ENCODE data around the gene EGFLAM. TPM values are rescaled to one million over a fixed set of nuclear protein-coding genes. Genes with fewer than 3 reads are reported as not detected.

Gene EGFLAM
- total RNA-seq, 1 donor from 2014 or later: 8.9 TPM

DNA sequence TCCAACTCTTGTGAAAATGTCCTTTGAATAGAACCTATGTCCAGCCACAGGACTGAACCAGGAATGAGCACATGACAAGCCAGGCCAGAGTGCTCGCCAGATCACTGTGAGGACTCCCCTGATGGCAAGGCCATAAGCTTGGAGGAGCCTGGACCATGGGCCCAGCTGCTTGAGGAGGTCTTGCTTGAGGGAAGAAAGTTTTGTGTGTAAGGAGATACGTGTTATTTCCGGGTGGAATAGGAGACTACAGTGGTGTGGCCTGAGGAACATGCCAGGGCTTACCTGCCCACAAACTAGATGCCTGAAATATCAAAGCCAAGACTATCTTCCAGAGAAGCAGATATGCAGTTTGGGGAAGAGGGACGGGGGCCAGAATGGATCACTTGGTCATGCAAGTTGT lies 213.3 kb downstream of the EGFLAM start:
- no peaks in the 10 kb centered on the region for H3K36me3 ChIP-seq
- H3K27me3 ChIP-seq (ENCODE audit: low read depth): no peaks in the 10 kb centered on the region
- DNase-seq: no peak
- peaks cover 52% of the 10 kb centered on the region for H3K4me1 ChIP-seq
- no peak overlapping the region for H3K4me3 ChIP-seq
- no peaks in the 10 kb centered on the region for H3K9me3 ChIP-seq (replicated peaks)
- intact Hi-C loops (cut with micrococcal nuclease): no loop called here
- no peak overlapping the region for H3K27ac ChIP-seq (replicated peaks)
- TF ChIP-seq, protein P1, sequence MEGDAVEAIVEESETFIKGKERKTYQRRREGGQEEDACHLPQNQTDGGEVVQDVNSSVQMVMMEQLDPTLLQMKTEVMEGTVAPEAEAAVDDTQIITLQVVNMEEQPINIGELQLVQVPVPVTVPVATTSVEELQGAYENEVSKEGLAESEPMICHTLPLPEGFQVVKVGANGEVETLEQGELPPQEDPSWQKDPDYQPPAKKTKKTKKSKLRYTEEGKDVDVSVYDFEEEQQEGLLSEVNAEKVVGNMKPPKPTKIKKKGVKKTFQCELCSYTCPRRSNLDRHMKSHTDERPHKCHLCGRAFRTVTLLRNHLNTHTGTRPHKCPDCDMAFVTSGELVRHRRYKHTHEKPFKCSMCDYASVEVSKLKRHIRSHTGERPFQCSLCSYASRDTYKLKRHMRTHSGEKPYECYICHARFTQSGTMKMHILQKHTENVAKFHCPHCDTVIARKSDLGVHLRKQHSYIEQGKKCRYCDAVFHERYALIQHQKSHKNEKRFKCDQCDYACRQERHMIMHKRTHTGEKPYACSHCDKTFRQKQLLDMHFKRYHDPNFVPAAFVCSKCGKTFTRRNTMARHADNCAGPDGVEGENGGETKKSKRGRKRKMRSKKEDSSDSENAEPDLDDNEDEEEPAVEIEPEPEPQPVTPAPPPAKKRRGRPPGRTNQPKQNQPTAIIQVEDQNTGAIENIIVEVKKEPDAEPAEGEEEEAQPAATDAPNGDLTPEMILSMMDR (IDR thresholded peaks at IDR 0.05; ENCODE audit: borderline replicate concordance): no peak

DNA sequence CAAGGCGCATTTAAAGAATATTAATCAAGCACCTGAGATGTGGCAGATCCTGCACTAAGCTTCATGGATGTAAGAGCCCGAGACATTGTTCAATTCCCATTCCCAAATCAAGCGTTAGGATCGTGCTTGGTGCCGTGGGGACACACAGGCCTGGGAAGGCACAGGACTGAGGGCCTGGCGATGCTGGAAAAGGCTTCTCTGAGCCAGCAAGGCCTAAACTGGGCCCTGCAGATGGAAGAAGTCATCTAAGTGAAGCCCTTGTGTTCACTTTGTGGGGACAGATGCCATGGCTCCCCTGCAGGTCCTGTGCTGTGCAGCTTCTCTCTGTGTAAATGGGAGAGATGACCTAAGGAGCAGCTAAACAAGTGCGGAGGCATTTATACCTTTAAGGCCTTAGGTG lies 214.2 kb downstream of the EGFLAM start:
- H3K4me1 ChIP-seq: peaks cover 44% of the 10 kb centered on the region
- H3K4me3 ChIP-seq: no peak overlapping the region
- H3K9me3 ChIP-seq (replicated peaks): no peaks in the 10 kb centered on the region
- no peaks in the 10 kb centered on the region for H3K27me3 ChIP-seq (ENCODE audit: low read depth)
- TF ChIP-seq, protein P1 (IDR thresholded peaks at IDR 0.05; ENCODE audit: borderline replicate concordance): no peak
- DNase-seq: no peak
- no peaks in the 10 kb centered on the region for H3K36me3 ChIP-seq
- intact Hi-C loops (cut with micrococcal nuclease): no loop called here
- H3K27ac ChIP-seq (replicated peaks): no peak overlapping the region

DNA sequence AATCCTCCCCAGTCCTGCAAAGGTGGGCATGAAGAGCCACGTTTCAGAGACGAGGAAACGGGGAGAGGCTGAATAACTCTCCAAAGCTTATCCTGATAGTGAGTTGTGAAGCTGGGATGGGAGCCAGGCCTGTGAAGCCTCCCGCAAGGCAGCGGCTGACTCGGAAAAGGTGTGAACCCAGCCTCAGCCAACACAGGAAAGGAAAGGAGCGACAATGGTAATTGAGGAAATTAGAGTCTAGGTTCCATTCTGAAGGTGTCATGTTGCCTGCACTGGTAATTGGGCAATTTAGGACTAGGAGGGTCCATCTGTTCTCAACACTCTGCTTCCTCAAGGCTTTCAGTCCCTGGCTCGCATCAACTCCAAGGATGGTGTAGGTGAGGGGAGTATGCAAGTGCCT lies 214.6 kb downstream of the EGFLAM start:
- TF ChIP-seq, protein P1 (IDR thresholded peaks at IDR 0.05; ENCODE audit: borderline replicate concordance): no peak
- no peaks in the 10 kb centered on the region for H3K36me3 ChIP-seq
- H3K4me3 ChIP-seq: no peak overlapping the region
- H3K4me1 ChIP-seq: peaks cover 39% of the 10 kb centered on the region
- no peaks in the 10 kb centered on the region for H3K9me3 ChIP-seq (replicated peaks)
- H3K27me3 ChIP-seq (ENCODE audit: low read depth): no peaks in the 10 kb centered on the region
- intact Hi-C loops (cut with micrococcal nuclease): no loop called here
- DNase-seq: peak; percentile 32
- H3K27ac ChIP-seq (replicated peaks): no peak overlapping the region

DNA sequence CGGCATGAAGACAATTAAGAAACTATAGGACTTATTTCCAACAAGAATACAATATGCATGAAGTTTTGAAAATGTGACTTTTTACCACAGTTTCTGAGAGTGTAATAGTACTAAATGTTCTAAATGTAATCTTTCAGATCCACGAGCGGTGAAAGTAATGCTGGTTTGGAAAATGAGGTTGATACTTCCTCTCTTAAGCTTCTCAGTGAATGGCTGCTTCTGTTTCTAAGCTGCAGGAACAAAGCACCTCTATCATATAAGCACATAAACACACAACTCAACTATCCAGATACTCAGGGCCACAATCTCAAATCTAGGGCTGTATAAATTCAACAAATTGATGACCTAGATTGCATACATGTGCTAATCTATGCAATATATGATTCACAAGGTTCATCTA lies 219.8 kb downstream of the EGFLAM start:
- no peak overlapping the region for H3K27ac ChIP-seq (replicated peaks)
- H3K4me1 ChIP-seq: peaks cover 13% of the 10 kb centered on the region
- H3K4me3 ChIP-seq: no peak overlapping the region
- intact Hi-C loops (cut with micrococcal nuclease): no loop called here
- no peaks in the 10 kb centered on the region for H3K27me3 ChIP-seq (ENCODE audit: low read depth)
- TF ChIP-seq, protein P1 (IDR thresholded peaks at IDR 0.05; ENCODE audit: borderline replicate concordance): no peak
- H3K9me3 ChIP-seq (replicated peaks): no peaks in the 10 kb centered on the region
- no peak for DNase-seq
- H3K36me3 ChIP-seq: peaks cover 44% of the 10 kb centered on the region

DNA sequence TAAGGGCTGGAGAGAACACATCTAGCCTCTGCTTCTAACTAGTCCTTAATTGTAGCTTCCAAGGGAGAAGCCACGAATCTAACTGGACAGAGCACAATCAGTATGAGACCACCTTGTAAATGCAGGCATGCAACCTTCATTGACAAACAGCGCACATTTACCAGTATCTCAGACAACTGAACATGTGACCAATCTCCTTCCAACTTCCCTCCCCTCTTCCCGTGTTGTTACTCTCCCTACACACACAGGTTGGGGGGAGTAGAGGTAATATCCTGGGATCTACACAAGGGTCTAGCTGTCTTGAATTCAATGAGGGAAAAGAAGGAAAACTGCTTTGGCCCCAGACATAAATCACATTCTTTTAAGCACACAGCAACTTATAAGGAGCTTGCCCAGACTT lies 220.5 kb downstream of the EGFLAM start:
- H3K27me3 ChIP-seq (ENCODE audit: low read depth): no peaks in the 10 kb centered on the region
- peaks cover 50% of the 10 kb centered on the region for H3K36me3 ChIP-seq
- TF ChIP-seq, protein P1 (IDR thresholded peaks at IDR 0.05; ENCODE audit: borderline replicate concordance): no peak
- no peak for DNase-seq
- intact Hi-C loops (cut with micrococcal nuclease): no loop called here
- H3K27ac ChIP-seq (replicated peaks): no peak overlapping the region
- H3K9me3 ChIP-seq (replicated peaks): no peaks in the 10 kb centered on the region
- H3K4me1 ChIP-seq: peaks cover 9% of the 10 kb centered on the region
- H3K4me3 ChIP-seq: no peak overlapping the region

All from left ventricle myocardium inferior (tissue), 1 donor.